BJ (cell line): Measurements from ENCODE around the gene LCE1F. TPM values are rescaled to one million over a fixed set of nuclear protein-coding genes. Genes with fewer than 3 reads are reported as not detected.

ENCODE experiments used
- CTCF ChIA-PET: fragments of 350-600 bp; formaldehyde crosslinking; extraction: SDS; loops from one replicate; lab custom pipeline; 2021; ENCODE audit warnings: antibody characterized with exemption, inconsistent platforms; lab: Yijun Ruan, JAX
- POLR2A ChIA-PET: fragments of 300-600 bp; sonication (Branson Sonifier 250); formaldehyde crosslinking; extraction: SDS; loops from one replicate; lab custom pipeline; 2021; ENCODE audit warnings: antibody characterized with exemption; lab: Charles Lee
- DNase-seq: peaks from one replicate; pipeline ENCODE4 v3.0.0-alpha.2; 2011; ENCODE audit warnings: low read depth
- H3K27me3 ChIP-seq: 2 replicates; pipeline ENCODE4 v1.6.0; 2011; ENCODE audit warnings: low read length; ENCODE audit not compliant: control insufficient read depth, insufficient read depth
- H3K36me3 ChIP-seq: 2 replicates; pipeline ENCODE4 v1.5.1; 2011; ENCODE audit warnings: low read length; ENCODE audit not compliant: control insufficient read depth, insufficient read depth
- H3K4me3 ChIP-seq: 2 replicates; pipeline ENCODE4 v1.5.1; 2011; ENCODE audit warnings: low read depth, mild to moderate bottlenecking, control low read depth, low read length
- CTCF ChIP-seq: IDR thresholded peaks from 2 replicates; pipeline ENCODE4 v1.5.1; 2011; ENCODE audit warnings: low read depth, mild to moderate bottlenecking, control low read depth, inconsistent platforms, low read length, moderate library complexity; ENCODE audit not compliant: insufficient read depth
- polyA plus RNA-seq: library from polyadenylated mRNA; depleted of rRNA; stranded (reverse); fragments of >200 nt; gene quantifications from 2 replicates; pipeline ENCODE4 v1.2.3, GENCODE V29; 2011

The LCE1F gene
- polyA plus RNA-seq, 1 experiment: not detected

- POLR2A ChIA-PET: no interaction called here
- no peak for TF ChIP-seq CTCF
- Histone ChIP-seq H3K27me3 (no peaks in the 10 kb centered on the region), H3K36me3 (no peaks in the 10 kb centered on the region), H3K4me3 (no peak overlapping the region)
- CTCF ChIA-PET: no interaction called here
- DNase-seq: no peak
These were observed 4.5 kb upstream of the LCE1F start for GRCh38 chr1:152770411-152770810.

GRCh38 chr1:152776361-152776760 lies 1.4 kb downstream of the LCE1F start:
- Histone ChIP-seq H3K4me3 (no peak overlapping the region), H3K27me3 (no peaks in the 10 kb centered on the region), H3K36me3 (no peaks in the 10 kb centered on the region)
- TF ChIP-seq CTCF: no peak
- DNase-seq: no peak
- POLR2A ChIA-PET: no interaction called here
- CTCF ChIA-PET: no interaction called here

- Histone ChIP-seq H3K27me3 (no peaks in the 10 kb centered on the region), H3K36me3 (no peaks in the 10 kb centered on the region), H3K4me3 (no peak overlapping the region)
- peak; percentile 37; the same call in 1 of the 2 replicates for TF ChIP-seq CTCF
- POLR2A ChIA-PET: no interaction called here
- no peak for DNase-seq
- CTCF ChIA-PET: interaction anchor here (1.0 to 1.6 kb wide), 2 partner anchors 25 to 126 kb away, joined by 3 read pairs; no protein-coding TSS in a partner anchor
These were observed 2.7 kb downstream of the LCE1F start for GRCh38 chr1:152777510-152778137.

- DNase-seq: no peak
- ChIA-PET CTCF (no interaction called here), POLR2A (no interaction called here)
- no peak for TF ChIP-seq CTCF
- Histone ChIP-seq H3K4me3 (no peak overlapping the region), H3K27me3 (no peaks in the 10 kb centered on the region), H3K36me3 (no peaks in the 10 kb centered on the region)
These were observed 8.2 kb downstream of the LCE1F start for GRCh38 chr1:152783095-152783494.

- DNase-seq: no peak
- Histone ChIP-seq H3K4me3 (no peak within 1 kb of the TSS), H3K27me3 (no peaks in the 10 kb centered on the region), H3K36me3 (no peaks in the 10 kb centered on the region)
- CTCF ChIA-PET: no interaction called here
- POLR2A ChIA-PET: no interaction called here
- no peak for TF ChIP-seq CTCF
These were observed 11.1 kb downstream of the LCE1F start, which contains the start of gene LCE1E for GRCh38 chr1:152786077-152786476. Gene LCE1E, plus strand, starts transcription at chr1:152786257. Its CDS starts 1,043 bp downstream, at chr1:152787300.
